GM12865 (cell line): ENCODE results near the gene ZNG1B.
"Not testable (repeated sequence)": the region's sequence is repeated elsewhere in the genome, so short reads cannot be mapped to it uniquely, and the experiment has no call there.

Source experiments
- DNase-seq: peaks from one replicate; pipeline ENCODE4 v3.0.0; 2010; ENCODE audit warnings: low read depth
- H3K4me3 ChIP-seq: 2 replicates; pipeline ENCODE4 v1.5.1; 2011; ENCODE audit warnings: mild to moderate bottlenecking, low read depth, low read length, control low read depth
- TF ChIP-seq, protein P1 (sequence below): IDR thresholded peaks from 2 replicates; pipeline ENCODE4 v1.5.1; 2011; ENCODE audit warnings: low read length, control low read depth, low read depth, inconsistent platforms; ENCODE audit not compliant: insufficient read depth; ENCODE audit errors: missing control alignments

Gene ZNG1B

DNA sequence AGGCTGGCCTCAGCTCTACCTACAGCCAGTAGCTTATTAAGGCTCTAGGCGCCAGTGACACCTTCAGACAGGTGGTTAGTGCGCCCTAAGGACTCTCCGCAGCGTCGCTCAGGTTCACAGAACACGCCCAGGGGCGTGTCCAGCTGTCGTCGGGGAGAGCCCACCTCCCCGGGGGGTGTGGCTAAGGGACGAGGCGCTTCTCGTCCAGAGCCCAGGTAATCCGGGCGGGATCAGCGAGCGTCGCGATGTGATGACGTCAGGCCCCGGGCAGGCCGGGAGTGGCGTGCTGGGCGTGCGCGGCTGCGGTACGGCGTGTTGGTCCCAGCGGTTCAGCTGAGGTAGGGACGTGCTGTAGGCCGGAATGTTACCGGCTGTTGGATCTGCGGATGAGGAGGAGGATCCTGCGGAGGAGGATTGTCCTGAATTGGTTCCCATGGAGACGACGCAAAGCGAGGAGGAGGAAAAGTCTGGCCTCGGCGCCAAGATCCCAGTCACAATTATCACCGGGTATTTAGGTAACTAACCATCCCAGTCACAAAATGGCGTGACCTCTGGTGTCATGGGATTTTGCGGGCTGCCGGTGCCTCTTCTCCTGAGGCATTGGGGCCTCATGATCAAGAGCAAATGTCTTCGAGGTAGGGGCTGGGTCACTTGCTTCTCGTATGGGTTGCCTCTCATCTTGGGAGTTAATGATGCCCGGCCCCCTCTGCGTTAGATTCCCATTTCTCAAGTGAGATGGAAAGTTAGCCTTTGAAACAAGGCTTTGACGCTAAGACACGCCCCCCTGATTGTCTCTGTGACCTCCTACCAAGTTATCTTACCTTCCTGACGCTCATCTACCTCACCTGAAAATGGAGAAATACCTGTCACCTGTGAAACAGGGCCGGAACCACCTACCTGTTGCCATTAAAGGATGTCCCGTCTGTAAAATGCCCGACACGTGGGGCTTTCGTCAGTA lies at the start of gene ZNG1B:
Gene ZNG1B (plus strand): TSS at position 184 of the 958 bp plus-strand sequence. CDS start 178 bp downstream, at position 362.
- DNase-seq, result peak; percentile 9
- H3K4me3 ChIP-seq, result peak within 1 kb of the TSS; percentile 50

DNA sequence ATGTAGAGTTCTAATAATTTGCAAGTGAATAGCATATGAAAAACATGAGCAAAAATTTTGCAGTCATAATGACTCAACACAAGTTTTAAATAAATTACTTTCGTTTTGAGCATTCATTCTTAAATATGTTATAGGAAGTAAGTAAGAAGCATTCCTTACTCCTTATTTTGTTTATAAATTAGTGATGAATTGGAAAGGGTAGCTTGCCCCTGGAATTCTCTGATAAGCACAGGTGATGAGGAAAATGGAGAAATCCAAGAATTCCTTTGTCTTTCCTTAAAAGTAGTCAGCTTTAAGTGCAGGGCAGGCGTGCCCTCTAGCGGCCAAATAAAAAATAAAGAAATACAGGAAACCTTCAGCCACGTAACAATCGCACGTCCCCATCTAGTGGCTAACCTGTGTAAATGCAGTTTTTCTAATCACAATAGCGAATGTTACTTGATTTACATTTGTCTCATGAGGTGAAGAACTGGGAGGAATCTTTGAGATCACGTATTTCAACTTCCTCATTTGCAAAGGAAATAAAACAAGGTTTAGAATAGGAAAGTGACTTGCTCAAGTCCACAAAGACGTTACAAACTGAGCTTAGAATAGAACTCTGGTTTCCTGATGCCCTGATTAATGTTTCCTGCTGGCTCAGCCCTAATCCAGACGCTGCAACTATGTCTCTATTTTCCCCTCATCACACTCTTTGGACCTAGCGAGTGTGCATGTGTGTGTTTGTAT lies 47.2 kb upstream of the ZNG1B start:
- TF ChIP-seq, protein P1, sequence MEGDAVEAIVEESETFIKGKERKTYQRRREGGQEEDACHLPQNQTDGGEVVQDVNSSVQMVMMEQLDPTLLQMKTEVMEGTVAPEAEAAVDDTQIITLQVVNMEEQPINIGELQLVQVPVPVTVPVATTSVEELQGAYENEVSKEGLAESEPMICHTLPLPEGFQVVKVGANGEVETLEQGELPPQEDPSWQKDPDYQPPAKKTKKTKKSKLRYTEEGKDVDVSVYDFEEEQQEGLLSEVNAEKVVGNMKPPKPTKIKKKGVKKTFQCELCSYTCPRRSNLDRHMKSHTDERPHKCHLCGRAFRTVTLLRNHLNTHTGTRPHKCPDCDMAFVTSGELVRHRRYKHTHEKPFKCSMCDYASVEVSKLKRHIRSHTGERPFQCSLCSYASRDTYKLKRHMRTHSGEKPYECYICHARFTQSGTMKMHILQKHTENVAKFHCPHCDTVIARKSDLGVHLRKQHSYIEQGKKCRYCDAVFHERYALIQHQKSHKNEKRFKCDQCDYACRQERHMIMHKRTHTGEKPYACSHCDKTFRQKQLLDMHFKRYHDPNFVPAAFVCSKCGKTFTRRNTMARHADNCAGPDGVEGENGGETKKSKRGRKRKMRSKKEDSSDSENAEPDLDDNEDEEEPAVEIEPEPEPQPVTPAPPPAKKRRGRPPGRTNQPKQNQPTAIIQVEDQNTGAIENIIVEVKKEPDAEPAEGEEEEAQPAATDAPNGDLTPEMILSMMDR, result peak; percentile 92
- peak; percentile 90 for DNase-seq
- peak overlapping the region; percentile 36 for H3K4me3 ChIP-seq

DNA sequence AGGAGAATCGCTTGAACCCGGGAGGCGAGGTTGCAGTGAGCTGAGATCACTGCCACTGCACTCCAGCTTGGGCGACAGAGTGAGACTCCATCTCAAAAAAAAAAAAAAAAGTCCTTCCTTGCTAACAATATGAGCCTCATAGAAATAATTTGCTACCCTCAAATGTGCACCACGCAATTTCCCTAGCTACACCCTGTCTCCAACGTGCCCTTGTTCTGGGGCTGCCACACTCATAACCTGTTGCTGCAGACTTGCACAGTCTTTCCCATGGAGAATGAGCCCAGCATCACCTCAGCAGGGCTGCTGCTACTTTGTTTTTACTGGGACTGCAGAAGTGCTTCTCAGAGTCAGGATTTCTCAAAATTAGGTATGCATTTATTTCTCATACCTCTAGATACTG lies 46.4 kb upstream of the ZNG1B start:
- TF ChIP-seq, protein P1, result no peak
- no peak for DNase-seq
- no peak overlapping the region for H3K4me3 ChIP-seq

DNA sequence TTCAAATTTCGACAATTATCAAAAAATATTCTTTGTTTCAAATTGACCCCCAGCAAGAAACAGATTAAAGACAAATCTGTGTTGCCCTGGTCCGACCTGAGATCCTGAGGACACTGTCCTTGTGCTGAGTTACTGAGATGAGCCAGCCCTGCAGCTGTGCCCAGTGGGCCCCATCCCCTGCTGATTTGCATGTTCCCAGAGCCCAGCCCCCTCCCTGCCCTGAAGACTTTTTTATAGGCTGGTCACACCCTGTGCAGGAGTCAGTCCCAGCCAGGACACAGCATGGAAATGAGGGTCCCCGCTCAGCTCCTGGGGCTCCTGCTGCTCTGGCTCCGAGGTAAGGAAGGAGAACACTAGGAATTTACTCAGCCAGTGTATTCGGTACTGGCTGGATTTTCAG lies 31.4 kb upstream of the ZNG1B start:
- TF ChIP-seq, protein P1, result no peak
- DNase-seq, result peak; percentile 54
- peak overlapping the region; percentile 13 for H3K4me3 ChIP-seq

DNA sequence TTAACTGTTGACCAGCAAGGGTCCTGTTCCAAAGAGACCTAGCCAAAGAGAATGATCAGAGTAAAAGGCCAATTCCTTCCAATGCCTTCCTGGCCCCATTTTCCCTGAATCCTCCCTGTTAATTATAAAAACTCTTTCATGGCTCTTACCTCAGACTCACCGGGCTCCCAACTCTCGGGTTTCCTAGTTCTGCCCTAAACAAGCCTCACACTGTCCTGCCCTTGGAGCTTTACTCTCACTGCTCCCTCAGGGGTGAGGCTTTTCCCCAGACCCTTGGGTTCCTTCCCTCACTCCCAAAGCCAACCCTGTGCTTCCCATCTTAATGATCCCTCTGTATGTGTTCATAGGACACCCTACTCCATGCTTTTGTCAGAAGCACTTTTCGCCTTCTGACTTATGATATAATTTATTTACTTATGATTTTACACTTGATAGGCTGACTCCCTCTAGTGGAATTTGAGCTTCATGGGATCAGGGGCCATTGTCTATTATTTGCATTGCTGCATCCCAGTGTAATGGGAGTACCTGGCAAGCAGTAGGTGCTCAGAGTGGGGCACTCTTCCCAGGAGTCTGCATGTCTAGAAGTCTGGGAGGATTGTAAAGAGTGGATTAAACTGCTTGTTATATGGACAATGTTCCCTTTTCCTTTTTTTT lies 29.9 kb upstream of the ZNG1B start:
- H3K4me3 ChIP-seq, result no peak overlapping the region
- TF ChIP-seq, protein P1, result no peak
- DNase-seq, result no peak

DNA sequence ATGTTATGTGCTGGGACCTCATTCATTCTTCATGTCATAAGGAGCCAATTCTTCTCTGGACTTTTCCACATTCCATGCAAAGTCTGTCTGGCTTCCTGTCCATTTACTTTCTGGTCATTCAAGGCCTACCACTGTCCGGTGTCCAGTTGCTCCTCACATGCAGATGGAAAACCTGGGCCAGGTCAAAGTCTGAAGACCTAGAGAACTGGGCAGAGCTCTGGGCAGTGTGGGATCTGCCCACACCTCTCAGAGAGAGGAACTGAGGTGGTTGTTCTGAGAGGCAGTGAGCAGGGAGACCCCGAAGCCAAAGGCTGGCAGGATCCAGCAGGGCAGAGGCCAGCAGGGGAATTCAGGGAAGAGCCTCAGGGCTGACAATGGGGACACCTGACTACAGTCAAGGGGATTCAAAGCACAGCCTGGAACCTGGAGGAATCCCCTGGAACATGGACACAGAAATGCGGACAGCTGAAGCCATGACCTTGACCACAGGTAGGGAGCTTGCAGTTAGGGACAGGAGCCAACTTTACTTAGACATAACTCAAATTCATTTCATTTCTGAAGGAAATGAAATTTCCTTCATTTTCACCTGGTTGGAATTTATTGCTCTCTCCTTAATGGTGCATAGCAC lies 25.7 kb upstream of the ZNG1B start:
- H3K4me3 ChIP-seq, DNase-seq: not testable (repeated sequence)

DNA sequence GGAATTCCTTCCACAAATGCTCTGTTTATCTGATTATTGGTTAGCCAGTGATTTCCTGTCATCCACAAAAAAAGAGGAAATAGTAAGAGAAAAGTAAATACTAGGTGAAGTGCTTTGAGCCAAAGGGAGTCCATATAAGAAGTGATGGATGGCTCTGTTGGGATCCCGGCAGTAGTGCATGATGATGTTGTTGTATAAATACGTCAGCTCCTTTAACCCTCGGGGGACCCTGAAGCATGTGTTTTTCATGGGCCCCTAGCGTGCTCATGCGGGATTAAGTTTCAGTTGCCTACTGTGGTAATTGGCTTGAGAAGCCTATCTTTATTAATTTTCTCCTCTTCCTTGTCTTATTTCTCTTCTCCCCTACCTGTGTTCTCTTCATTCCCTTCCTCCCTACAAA lies 24.7 kb upstream of the ZNG1B start:
- not testable (repeated sequence) for H3K4me3 ChIP-seq, DNase-seq

DNA sequence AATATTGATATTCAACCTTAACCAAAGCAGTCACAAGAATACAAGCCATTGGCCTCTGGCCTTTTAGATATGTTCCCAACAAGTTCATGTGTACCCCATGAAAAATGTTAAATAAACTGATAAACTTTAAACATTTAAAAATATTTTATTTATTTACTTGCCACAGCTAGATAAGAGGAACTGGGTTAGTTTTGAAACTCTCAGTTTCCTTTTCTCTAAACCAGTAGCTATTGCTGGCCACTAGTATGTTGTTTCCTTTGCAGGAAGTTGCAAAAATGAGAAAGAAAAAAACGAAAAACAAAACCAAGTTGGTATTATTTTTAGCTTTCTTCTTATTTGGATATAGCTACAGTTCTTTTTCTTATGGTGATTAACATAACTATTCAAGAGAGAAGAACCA lies 5.7 kb upstream of the ZNG1B start:
- not testable (repeated sequence) for H3K4me3 ChIP-seq
- peak; percentile 77 for DNase-seq

DNA sequence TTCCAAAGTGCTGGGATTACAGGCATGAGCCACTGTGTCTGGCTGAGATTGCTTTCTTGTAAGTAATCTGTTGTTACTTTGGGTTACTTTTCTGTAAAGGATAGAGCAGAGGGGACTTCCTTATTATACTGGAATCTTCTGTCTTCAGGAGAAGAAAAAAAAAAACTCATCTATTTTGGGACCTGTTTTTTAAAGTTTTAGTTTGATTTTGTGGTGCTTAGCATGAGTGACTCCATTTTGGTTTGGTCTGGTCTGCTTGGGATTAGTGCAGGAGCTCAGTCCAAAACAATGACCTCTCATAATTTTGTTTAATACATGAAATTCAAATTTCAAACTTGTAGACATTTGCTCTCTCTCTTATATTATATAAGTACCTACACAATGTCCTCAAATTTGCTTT lies 4.0 kb upstream of the ZNG1B start:
- not testable (repeated sequence) for DNase-seq, H3K4me3 ChIP-seq

DNA sequence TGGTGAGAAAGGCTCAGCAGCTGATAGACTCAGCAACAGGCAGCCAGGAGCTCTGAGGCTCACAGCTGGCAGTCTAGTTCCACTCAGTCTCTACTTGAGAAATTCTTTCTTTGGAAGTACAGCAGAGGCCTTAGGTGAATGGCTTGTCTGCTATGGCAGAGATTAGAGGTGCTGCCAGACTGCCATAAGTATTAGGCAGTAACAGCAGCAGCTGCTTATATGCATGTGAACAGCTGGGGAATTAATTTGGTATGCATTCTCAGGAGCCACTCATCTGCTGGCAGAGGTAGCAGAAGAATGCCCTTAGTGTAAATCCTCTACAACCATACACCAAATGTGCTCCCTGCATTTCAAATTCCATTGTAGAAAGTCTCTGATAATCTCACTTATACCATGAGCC lies 28.3 kb downstream of the ZNG1B start:
- not testable (repeated sequence) for DNase-seq, H3K4me3 ChIP-seq

DNA sequence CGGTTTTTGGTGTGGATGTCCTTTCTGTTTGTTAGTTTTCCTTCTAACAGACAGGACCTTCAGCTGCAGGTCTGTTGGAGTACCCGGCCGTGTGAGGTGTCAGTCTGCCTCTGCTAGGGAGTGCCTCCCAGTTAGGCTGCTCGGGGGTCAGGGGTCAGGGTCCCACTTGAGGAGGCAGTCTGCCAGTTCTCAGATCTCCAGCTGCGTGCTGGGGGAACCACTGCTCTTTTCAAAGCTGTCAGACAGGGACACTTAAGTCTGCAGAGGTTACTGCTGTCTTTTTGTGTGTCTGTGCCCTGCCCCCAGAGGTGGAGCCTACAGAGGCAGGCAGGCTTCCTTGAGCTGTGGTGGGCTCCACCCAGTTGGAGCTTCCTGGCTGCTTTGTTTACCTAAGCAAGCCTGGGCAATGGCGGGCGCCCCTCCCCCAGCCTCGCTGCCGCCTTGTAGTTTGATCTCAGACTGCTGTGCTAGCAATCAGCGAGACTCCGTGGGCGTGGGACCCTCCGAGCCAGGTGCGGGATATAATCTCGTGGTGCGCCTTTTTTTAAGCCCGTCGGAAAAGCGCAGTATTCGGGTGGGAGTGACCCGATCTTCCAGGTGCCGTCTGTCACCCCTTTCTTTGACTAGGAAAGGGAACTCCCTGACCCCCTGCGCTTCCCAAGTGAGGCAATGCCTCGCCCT lies 39.3 kb downstream of the ZNG1B start:
- not testable (repeated sequence) for DNase-seq, H3K4me3 ChIP-seq

DNA sequence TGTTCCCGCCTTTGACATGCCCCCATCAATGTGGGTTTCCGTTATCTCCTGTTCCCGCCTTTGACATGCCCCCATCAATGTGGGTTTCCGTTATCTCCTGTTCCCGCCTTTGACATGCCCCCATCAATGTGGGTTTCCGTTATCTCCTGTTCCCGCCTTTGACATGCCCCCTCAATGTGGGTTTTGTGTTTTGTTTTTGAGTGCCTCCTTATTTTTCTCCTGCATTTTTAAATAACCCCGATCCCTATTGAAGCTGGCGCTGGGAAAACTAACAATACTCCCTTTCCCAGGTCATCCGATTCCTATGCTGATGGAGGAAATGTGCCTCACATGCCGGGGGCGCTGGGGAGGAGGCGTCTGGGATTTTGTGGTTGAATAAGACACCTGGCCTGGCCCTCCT lies 59.0 kb downstream of the ZNG1B start:
- H3K4me3 ChIP-seq, DNase-seq: not testable (repeated sequence)

DNA sequence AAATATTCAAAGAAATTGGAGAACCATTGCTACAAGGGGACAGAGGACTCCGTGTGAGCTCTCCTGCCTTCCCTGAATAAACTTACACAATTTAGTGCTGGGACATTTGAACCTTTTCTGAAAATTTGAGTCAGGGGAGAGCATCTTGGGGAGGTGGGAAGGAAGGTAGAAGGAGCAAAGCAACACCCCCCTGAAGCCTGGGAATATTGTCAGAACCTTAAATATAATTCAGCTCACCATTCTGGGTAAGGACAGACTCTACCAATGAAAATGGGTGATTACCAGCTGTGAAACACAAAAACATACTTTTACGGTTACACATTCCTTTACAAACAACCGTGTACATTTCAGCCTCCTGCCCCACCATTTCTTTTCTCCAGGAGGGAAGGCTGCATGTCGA lies 60.9 kb downstream of the ZNG1B start, which contains the start of gene FOXD4L1:
Gene FOXD4L1 (plus strand): TSS at position 301 of the 400 bp plus-strand sequence. CDS start 592 bp downstream, outside the sequence.
- not testable (repeated sequence) for H3K4me3 ChIP-seq, DNase-seq
